Measurements from ENCODE around the gene ARRDC4. TPM values are rescaled to one million over a fixed set of nuclear protein-coding genes. Genes with fewer than 3 reads are reported as not detected.

Gene ARRDC4
- total RNA-seq, 1 experiment from 2014 or later: 3.2 TPM

GRCh38 chr15:97962263-97962662 lies 1.8 kb downstream of the ARRDC4 start:
- H3K4me1 Mint-ChIP-seq (ENCODE audit: low read depth, unreplicated experiment): no peaks in the 10 kb centered on the region

DNA sequence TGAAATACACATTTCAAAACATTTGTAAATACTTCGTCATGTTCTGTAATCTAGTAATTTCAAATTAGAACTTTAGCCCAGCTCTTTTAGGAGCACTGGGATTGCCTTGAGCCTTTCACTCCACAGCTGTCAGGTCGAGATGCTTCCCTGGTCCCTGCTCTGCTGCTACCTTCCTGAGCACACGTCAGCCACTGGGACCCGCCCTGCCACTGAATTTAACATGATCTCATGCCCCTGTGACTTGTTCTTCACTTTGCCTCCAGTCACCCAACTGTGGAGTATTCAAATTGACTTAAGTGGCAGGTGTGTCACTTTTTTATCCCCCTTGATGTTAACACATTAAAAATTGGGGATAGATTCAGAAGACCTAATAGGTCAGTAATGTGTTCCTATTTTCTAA lies 3.3 kb downstream of the ARRDC4 start:
- Mint-ChIP-seq H3K36me3 (ENCODE audit: insufficient read depth, unreplicated experiment) (peaks cover 6% of the 10 kb centered on the region), H3K27ac (ENCODE audit: unreplicated experiment) (no peak overlapping the region), H3K4me1 (ENCODE audit: low read depth, unreplicated experiment) (no peaks in the 10 kb centered on the region), H3K27me3 (ENCODE audit: insufficient read depth, unreplicated experiment) (no peaks in the 10 kb centered on the region), H3K4me3 (ENCODE audit: unreplicated experiment) (no peak overlapping the region), H3K9me3 (ENCODE audit: unreplicated experiment) (no peaks in the 10 kb centered on the region)
- intact Hi-C loops (cut with micrococcal nuclease; ENCODE audit: unreplicated experiment): no loop called here
- H3K4me3 ChIP-seq (ENCODE audit: low read depth, low read length): no peak overlapping the region
- no peak for TF ChIP-seq CTCF (IDR thresholded peaks at IDR 0.05; ENCODE audit: insufficient read depth in 1 of 2, low read depth in 1 of 2, low read length in 1 of 2, severe bottlenecking in 1 of 2, unreplicated experiment in 1 of 2)
- POLR2A ChIA-PET: no interaction called here
- H3K4me1 ChIP-seq: no peaks in the 10 kb centered on the region
- no peaks in the 10 kb centered on the region for H3K27me3 ChIP-seq (replicated peaks; ENCODE audit: control insufficient read depth, insufficient read depth, low read length)
- no peaks in the 10 kb centered on the region for H3K9me3 ChIP-seq
- BruUV-seq (replicated peaks): no TSS peak
- no peaks in the 10 kb centered on the region for H3K36me3 ChIP-seq (ENCODE audit: control insufficient read depth, insufficient read depth, low read length)
- no peak for DNase-seq
- CTCF ChIA-PET: no interaction called here

More at GRCh38 chr15:97962263-97962662, 1.8 kb downstream of the ARRDC4 start:
- DNase-seq: no peak
- no peak for TF ChIP-seq CTCF (IDR thresholded peaks at IDR 0.05; ENCODE audit: insufficient read depth in 1 of 2, low read depth in 1 of 2, low read length in 1 of 2, severe bottlenecking in 1 of 2, unreplicated experiment in 1 of 2)
- intact Hi-C loops (cut with micrococcal nuclease; ENCODE audit: unreplicated experiment): no loop called here
- H3K27ac Mint-ChIP-seq (ENCODE audit: unreplicated experiment): no peak overlapping the region
- H3K36me3 Mint-ChIP-seq (ENCODE audit: insufficient read depth, unreplicated experiment): peaks cover 6% of the 10 kb centered on the region
- Histone ChIP-seq H3K27me3 (replicated peaks; ENCODE audit: control insufficient read depth, insufficient read depth, low read length) (no peaks in the 10 kb centered on the region), H3K4me1 (no peaks in the 10 kb centered on the region), H3K4me3 (ENCODE audit: low read depth, low read length) (no peak overlapping the region), H3K36me3 (ENCODE audit: control insufficient read depth, insufficient read depth, low read length) (no peaks in the 10 kb centered on the region), H3K9me3 (no peaks in the 10 kb centered on the region)
- no peak overlapping the region for H3K4me3 Mint-ChIP-seq (ENCODE audit: unreplicated experiment)
- ChIA-PET CTCF (no interaction called here), POLR2A (no interaction called here)
- BruUV-seq (replicated peaks): TSS peak; percentile 17
- H3K27me3 Mint-ChIP-seq (ENCODE audit: insufficient read depth, unreplicated experiment): no peaks in the 10 kb centered on the region
- H3K9me3 Mint-ChIP-seq (ENCODE audit: unreplicated experiment): no peaks in the 10 kb centered on the region

DNA sequence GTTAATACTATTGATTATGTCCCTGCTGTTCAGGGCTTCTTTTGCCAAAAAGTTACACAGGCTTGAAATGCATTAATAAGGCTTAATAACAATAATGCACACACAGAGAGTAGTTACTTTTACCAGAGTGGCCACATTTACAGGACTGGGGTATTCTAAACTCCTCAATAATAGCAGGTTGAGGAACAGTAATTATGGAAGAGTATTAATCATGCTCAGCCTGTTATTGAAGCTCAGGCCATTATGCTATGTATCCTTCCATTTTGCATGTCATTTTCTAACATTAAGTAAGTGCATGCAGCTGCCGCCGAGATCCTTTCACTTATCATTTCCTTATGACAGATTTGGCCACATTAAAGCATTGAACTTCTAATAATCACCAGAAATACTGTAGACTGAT lies 5.7 kb downstream of the ARRDC4 start:
- no peak for TF ChIP-seq CTCF (IDR thresholded peaks at IDR 0.05; ENCODE audit: insufficient read depth in 1 of 2, low read depth in 1 of 2, low read length in 1 of 2, severe bottlenecking in 1 of 2, unreplicated experiment in 1 of 2)
- H3K36me3 ChIP-seq (ENCODE audit: control insufficient read depth, insufficient read depth, low read length): no peaks in the 10 kb centered on the region
- H3K4me3 ChIP-seq (ENCODE audit: low read depth, low read length): no peak overlapping the region
- intact Hi-C loops (cut with micrococcal nuclease; ENCODE audit: unreplicated experiment): no loop called here
- ChIA-PET CTCF (no interaction called here), POLR2A (no interaction called here)
- Mint-ChIP-seq H3K36me3 (ENCODE audit: insufficient read depth, unreplicated experiment) (peaks cover 5% of the 10 kb centered on the region), H3K4me1 (ENCODE audit: low read depth, unreplicated experiment) (no peaks in the 10 kb centered on the region), H3K4me3 (ENCODE audit: unreplicated experiment) (no peak overlapping the region), H3K9me3 (ENCODE audit: unreplicated experiment) (no peaks in the 10 kb centered on the region), H3K27ac (ENCODE audit: unreplicated experiment) (no peak overlapping the region), H3K27me3 (ENCODE audit: insufficient read depth, unreplicated experiment) (no peaks in the 10 kb centered on the region)
- no peaks in the 10 kb centered on the region for H3K27me3 ChIP-seq (replicated peaks; ENCODE audit: control insufficient read depth, insufficient read depth, low read length)
- no peaks in the 10 kb centered on the region for H3K4me1 ChIP-seq
- H3K9me3 ChIP-seq: no peaks in the 10 kb centered on the region
- no peak for DNase-seq
- no TSS peak for BruUV-seq (replicated peaks)

Data from Caco-2 (cell line).